ENCODE data around the gene NOS3.

Gene NOS3

GRCh38 chr7:151017953-151018420 is 27.2 kb downstream of the NOS3 start:
- peaks cover 5 to 40% (median 13%) of the 10 kb centered on the region in 5 experiments for H3K27me3 ChIP-seq (replicated peaks in 2 of 5; ENCODE audit: control insufficient read depth in 4 of 5, insufficient read depth in 5 of 5, low read length in 4 of 5)
- DNase-seq, result peak; percentile 70 to 87 (median 86)
- no peaks in the 10 kb centered on the region for H3K36me3 ChIP-seq (ENCODE audit: control insufficient read depth in 4 of 4, insufficient read depth in 4 of 4, low read length in 3 of 4)
- CTCF ChIA-PET, result interaction anchor here (0.7 to 5.5 kb wide), 33 partner anchors 8 to 230 kb away, joined by 3 to 39 read pairs (median 5); partner anchors contain the start of genes ABCB8 and NOS3
- H3K9me3 ChIP-seq (ENCODE audit: control extremely low read depth in 1 of 5, control insufficient read depth in 4 of 5, insufficient read depth in 2 of 5, low read depth in 1 of 5, low read length in 4 of 5), result no peaks in the 10 kb centered on the region
- H3K4me1 ChIP-seq (ENCODE audit: control extremely low read depth in 1 of 4, control insufficient read depth in 4 of 4, insufficient read depth in 4 of 4, low read length in 3 of 4), result peaks cover 0 to 40% (median 31%) of the 10 kb centered on the region in 4 experiments
- peak overlapping the region in 1 of 2 experiments; percentile 61 for H3K27ac ChIP-seq (ENCODE audit: insufficient read depth in 1 of 2, low read depth in 1 of 2, low read length in 2 of 2, poor library complexity in 1 of 2, severe bottlenecking in 2 of 2)
- WGBS (ENCODE audit: insufficient coverage), result under 1% methylated on average over 32 of the region's 34 CpGs
- peak overlapping the region in 6 of 7 experiments; percentile 14 to 66 (median 46) for H3K4me3 ChIP-seq (ENCODE audit: control insufficient read depth in 1 of 7, extremely low read depth in 1 of 7, insufficient read depth in 4 of 7, low read depth in 2 of 7, low read length in 6 of 7)
- POLR2A ChIA-PET, result interaction anchor here (1.8 kb wide), 1 partner anchor 10 kb away, joined by 4 read pairs; the partner anchor contains the start of gene ABCB8

GRCh38 chr7:151018421-151019129 is 27.8 kb downstream of the NOS3 start:
- no peaks in the 10 kb centered on the region for H3K9me3 ChIP-seq (ENCODE audit: control extremely low read depth in 1 of 5, control insufficient read depth in 4 of 5, insufficient read depth in 2 of 5, low read depth in 1 of 5, low read length in 4 of 5)
- H3K36me3 ChIP-seq (ENCODE audit: control insufficient read depth in 4 of 4, insufficient read depth in 4 of 4, low read length in 3 of 4), result no peaks in the 10 kb centered on the region
- DNase-seq, result peak in 2 of 3 donors; percentile 57 to 68
- peaks cover 5 to 39% (median 13%) of the 10 kb centered on the region in 5 experiments for H3K27me3 ChIP-seq (replicated peaks in 2 of 5; ENCODE audit: control insufficient read depth in 4 of 5, insufficient read depth in 5 of 5, low read length in 4 of 5)
- peak overlapping the region; percentile 20 to 66 (median 38) for H3K4me3 ChIP-seq (ENCODE audit: control insufficient read depth in 1 of 7, extremely low read depth in 1 of 7, insufficient read depth in 4 of 7, low read depth in 2 of 7, low read length in 6 of 7)
- H3K4me1 ChIP-seq (ENCODE audit: control extremely low read depth in 1 of 4, control insufficient read depth in 4 of 4, insufficient read depth in 4 of 4, low read length in 3 of 4), result peaks cover 0 to 36% (median 27%) of the 10 kb centered on the region in 4 experiments
- WGBS (ENCODE audit: insufficient coverage), result under 1% methylated on average over 78 of the region's 82 CpGs
- ChIA-PET CTCF (interaction anchor here (0.7 to 5.5 kb wide), 32 partner anchors 8 to 230 kb away, joined by 3 to 39 read pairs (median 5); partner anchors contain the start of genes ABCB8 and NOS3), POLR2A (interaction anchor here (1.8 kb wide), 1 partner anchor 10 kb away, joined by 4 read pairs; the partner anchor contains the start of gene ABCB8)
- H3K27ac ChIP-seq (ENCODE audit: insufficient read depth in 1 of 2, low read depth in 1 of 2, low read length in 2 of 2, poor library complexity in 1 of 2, severe bottlenecking in 2 of 2), result no peak overlapping the region

GRCh38 chr7:151019130-151019447 is 28.3 kb downstream of the NOS3 start:
- Histone ChIP-seq H3K36me3 (ENCODE audit: control insufficient read depth in 4 of 4, insufficient read depth in 4 of 4, low read length in 3 of 4) (no peaks in the 10 kb centered on the region), H3K9me3 (ENCODE audit: control extremely low read depth in 1 of 5, control insufficient read depth in 4 of 5, insufficient read depth in 2 of 5, low read depth in 1 of 5, low read length in 4 of 5) (no peaks in the 10 kb centered on the region), H3K27me3 (replicated peaks in 2 of 5; ENCODE audit: control insufficient read depth in 4 of 5, insufficient read depth in 5 of 5, low read length in 4 of 5) (peaks cover 5 to 35% (median 13%) of the 10 kb centered on the region in 5 experiments), H3K4me3 (ENCODE audit: control insufficient read depth in 1 of 7, extremely low read depth in 1 of 7, insufficient read depth in 4 of 7, low read depth in 2 of 7, low read length in 6 of 7) (peak overlapping the region in 6 of 7 experiments; percentile 23 to 66 (median 47)), H3K4me1 (ENCODE audit: control extremely low read depth in 1 of 4, control insufficient read depth in 4 of 4, insufficient read depth in 4 of 4, low read length in 3 of 4) (peaks cover 0 to 31% (median 22%) of the 10 kb centered on the region in 4 experiments), H3K27ac (ENCODE audit: insufficient read depth in 1 of 2, low read depth in 1 of 2, low read length in 2 of 2, poor library complexity in 1 of 2, severe bottlenecking in 2 of 2) (no peak overlapping the region)
- CTCF ChIA-PET, result interaction anchor here (0.9 to 5.5 kb wide), 22 partner anchors 10 to 231 kb away, joined by 3 to 39 read pairs (median 6); partner anchors contain the start of genes ABCB8 and NOS3
- DNase-seq, result no peak
- POLR2A ChIA-PET, result no interaction called here
- WGBS (ENCODE audit: insufficient coverage), result 21% methylated on average over 13 of the region's 20 CpGs

GRCh38 chr7:151020231-151020630 is 29.4 kb downstream of the NOS3 start:
- POLR2A ChIA-PET, result no interaction called here

GRCh38 chr7:151023232-151023631 is 32.4 kb downstream of the NOS3 start:
- Histone ChIP-seq H3K4me1 (ENCODE audit: control extremely low read depth in 1 of 4, control insufficient read depth in 4 of 4, insufficient read depth in 4 of 4, low read length in 3 of 4) (peaks cover 0 to 23% (median 19%) of the 10 kb centered on the region in 4 experiments), H3K27ac (ENCODE audit: insufficient read depth in 1 of 2, low read depth in 1 of 2, low read length in 2 of 2, poor library complexity in 1 of 2, severe bottlenecking in 2 of 2) (no peak overlapping the region), H3K27me3 (replicated peaks in 2 of 5; ENCODE audit: control insufficient read depth in 4 of 5, insufficient read depth in 5 of 5, low read length in 4 of 5) (peaks cover 5 to 34% (median 15%) of the 10 kb centered on the region in 5 experiments), H3K4me3 (ENCODE audit: control insufficient read depth in 1 of 7, extremely low read depth in 1 of 7, insufficient read depth in 4 of 7, low read depth in 2 of 7, low read length in 6 of 7) (no peak overlapping the region), H3K9me3 (ENCODE audit: control extremely low read depth in 1 of 5, control insufficient read depth in 4 of 5, insufficient read depth in 2 of 5, low read depth in 1 of 5, low read length in 4 of 5) (no peaks in the 10 kb centered on the region), H3K36me3 (ENCODE audit: control insufficient read depth in 4 of 4, insufficient read depth in 4 of 4, low read length in 3 of 4) (no peaks in the 10 kb centered on the region)
- ChIA-PET POLR2A (interaction anchor here (0.6 kb wide), 1 partner anchor 24 kb away, joined by 5 read pairs; no protein-coding TSS in a partner anchor), CTCF (interaction anchor here (1.1 to 6.9 kb wide), 4 partner anchors 13 to 89 kb away, joined by 4 to 61 read pairs (median 4); no protein-coding TSS in a partner anchor)
- no peak for DNase-seq
- WGBS (ENCODE audit: insufficient coverage), result 93% methylated on average over 10 of the region's 10 CpGs

More at GRCh38 chr7:151020231-151020630, 29.4 kb downstream of the NOS3 start:
- Histone ChIP-seq H3K27me3 (replicated peaks in 2 of 5; ENCODE audit: control insufficient read depth in 4 of 5, insufficient read depth in 5 of 5, low read length in 4 of 5) (peaks cover 5 to 34% (median 13%) of the 10 kb centered on the region in 5 experiments), H3K36me3 (ENCODE audit: control insufficient read depth in 4 of 4, insufficient read depth in 4 of 4, low read length in 3 of 4) (no peaks in the 10 kb centered on the region), H3K27ac (ENCODE audit: insufficient read depth in 1 of 2, low read depth in 1 of 2, low read length in 2 of 2, poor library complexity in 1 of 2, severe bottlenecking in 2 of 2) (no peak overlapping the region), H3K4me3 (ENCODE audit: control insufficient read depth in 1 of 7, extremely low read depth in 1 of 7, insufficient read depth in 4 of 7, low read depth in 2 of 7, low read length in 6 of 7) (no peak overlapping the region), H3K4me1 (ENCODE audit: control extremely low read depth in 1 of 4, control insufficient read depth in 4 of 4, insufficient read depth in 4 of 4, low read length in 3 of 4) (peaks cover 0 to 23% (median 18%) of the 10 kb centered on the region in 4 experiments), H3K9me3 (ENCODE audit: control extremely low read depth in 1 of 5, control insufficient read depth in 4 of 5, insufficient read depth in 2 of 5, low read depth in 1 of 5, low read length in 4 of 5) (no peaks in the 10 kb centered on the region)
- DNase-seq, result no peak
- CTCF ChIA-PET, result interaction anchor here (0.6 to 6.9 kb wide), 10 partner anchors 10 to 321 kb away, joined by 3 to 61 read pairs (median 12); partner anchors contain the start of gene NUB1
- no CpG with 5 or more reads among the region's 7 CpGs for WGBS (ENCODE audit: insufficient coverage)

- Histone ChIP-seq H3K4me3 (ENCODE audit: control insufficient read depth in 1 of 7, extremely low read depth in 1 of 7, insufficient read depth in 4 of 7, low read depth in 2 of 7, low read length in 6 of 7) (no peak within 1 kb of the TSS), H3K4me1 (ENCODE audit: control extremely low read depth in 1 of 4, control insufficient read depth in 4 of 4, insufficient read depth in 4 of 4, low read length in 3 of 4) (peaks cover 7 to 18% (median 14%) of the 10 kb centered on the region in 4 experiments), H3K27me3 (replicated peaks in 2 of 5; ENCODE audit: control insufficient read depth in 4 of 5, insufficient read depth in 5 of 5, low read length in 4 of 5) (peaks cover 5 to 23% (median 12%) of the 10 kb centered on the region in 5 experiments), H3K9me3 (ENCODE audit: control extremely low read depth in 1 of 5, control insufficient read depth in 4 of 5, insufficient read depth in 2 of 5, low read depth in 1 of 5, low read length in 4 of 5) (no peaks in the 10 kb centered on the region), H3K36me3 (ENCODE audit: control insufficient read depth in 4 of 4, insufficient read depth in 4 of 4, low read length in 3 of 4) (no peaks in the 10 kb centered on the region), H3K27ac (ENCODE audit: insufficient read depth in 1 of 2, low read depth in 1 of 2, low read length in 2 of 2, poor library complexity in 1 of 2, severe bottlenecking in 2 of 2) (no peak within 1 kb of the TSS)
- no peak for DNase-seq
- ChIA-PET POLR2A (no interaction called here), CTCF (interaction anchor here (0.7 to 6.9 kb wide), 5 partner anchors 10 to 86 kb away, joined by 3 to 61 read pairs (median 4); no protein-coding TSS in a partner anchor)
- WGBS (ENCODE audit: insufficient coverage), result 82% methylated on average over 3 of the region's 4 CpGs
Observed at GRCh38 chr7:151024435-151025056, 33.7 kb downstream of the NOS3 start, which contains the start of gene ATG9B. ATG9B (minus strand) TSS chr7:151024494; CDS start chr7:151024423, 71 bp downstream.
